ENCODE results near the gene GRK5.

GRK5 gene

DNA sequence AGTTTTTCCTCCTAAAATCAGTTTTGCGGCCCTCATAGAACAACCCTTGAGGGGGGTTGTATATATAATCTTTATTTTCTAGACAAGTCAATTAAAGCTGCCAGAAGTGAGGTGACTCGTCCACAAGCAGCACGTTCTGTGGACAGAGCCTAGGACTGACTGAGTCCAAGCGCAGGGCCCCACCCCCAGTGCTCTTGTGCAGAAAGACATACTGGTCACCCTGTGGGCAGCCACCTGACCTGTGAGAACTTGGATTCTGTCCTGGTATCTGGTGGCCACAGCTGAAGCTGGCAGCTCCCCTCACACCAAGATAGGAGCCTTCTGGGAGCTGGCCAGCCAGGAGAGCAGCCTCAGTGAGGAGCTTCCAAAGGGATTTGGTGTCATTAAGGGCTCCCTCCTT lies 89.3 kb downstream of the GRK5 start:
- FAIRE-seq (no peak), DNase-seq (ENCODE audit: insufficient read length, low spot score) (no peak)
- no peak for TF ChIP-seq POLR2A (IDR thresholded peaks at IDR 0.05; ENCODE audit: low read depth, low read length)
- no peak for TF ChIP-seq TAF1 (IDR thresholded peaks at IDR 0.05; ENCODE audit: low read depth, low read length)
- no peak for TF ChIP-seq PAX5 (IDR thresholded peaks at IDR 0.05; ENCODE audit: insufficient read depth, low read length, severe bottlenecking)
- no peak for TF ChIP-seq POLR2AphosphoS5 (IDR thresholded peaks at IDR 0.05; ENCODE audit: low read depth, low read length)
- TF ChIP-seq SPI1 (IDR thresholded peaks at IDR 0.05; ENCODE audit: low read depth, low read length): no peak
- no peak for TF ChIP-seq POU2F2 (IDR thresholded peaks at IDR 0.05; ENCODE audit: low read depth, low read length)

DNA sequence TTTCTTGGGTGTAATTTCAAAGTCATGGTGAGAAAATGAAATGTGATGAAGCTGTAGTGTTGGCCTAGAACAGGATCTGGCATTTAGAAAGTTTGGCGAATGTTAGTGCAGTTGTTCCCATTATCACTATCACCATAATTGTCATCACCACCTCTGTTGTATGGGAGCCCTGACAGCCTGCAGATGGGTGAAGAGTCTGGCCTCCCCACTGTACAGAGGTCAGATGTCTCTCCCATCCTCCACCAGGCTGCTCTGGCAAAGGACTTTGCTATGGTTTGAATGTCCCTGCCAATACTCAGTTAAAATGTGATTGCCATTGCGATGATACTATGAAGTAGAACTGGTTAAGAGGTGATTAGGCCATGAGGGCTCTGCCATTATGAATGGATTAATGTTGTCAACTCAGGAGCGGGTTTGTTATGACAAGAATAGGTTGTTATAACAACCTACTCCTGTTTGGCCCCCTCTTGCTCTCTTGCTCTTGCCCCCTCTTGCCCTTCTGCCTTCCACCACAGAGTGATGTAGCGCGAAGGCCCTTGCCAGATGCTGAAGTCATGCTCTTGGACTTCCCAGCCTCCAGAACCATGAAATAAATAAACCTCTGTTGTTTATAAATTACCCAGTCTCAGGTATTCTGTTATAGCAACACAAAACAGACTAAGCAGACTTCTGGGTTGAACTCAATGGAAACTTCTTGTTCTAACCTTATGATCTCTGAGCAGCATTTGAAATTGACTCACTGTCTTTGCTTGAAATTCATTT lies 90.0 kb downstream of the GRK5 start:
- DNase-seq (ENCODE audit: insufficient read length, low spot score) (no peak), FAIRE-seq (no peak)
- TF ChIP-seq POLR2AphosphoS5 (IDR thresholded peaks at IDR 0.05; ENCODE audit: low read depth, low read length) (no peak), TAF1 (IDR thresholded peaks at IDR 0.05; ENCODE audit: low read depth, low read length) (no peak), POLR2A (IDR thresholded peaks at IDR 0.05; ENCODE audit: low read depth, low read length) (no peak), PAX5 (IDR thresholded peaks at IDR 0.05; ENCODE audit: insufficient read depth, low read length, severe bottlenecking) (no peak), POU2F2 (IDR thresholded peaks at IDR 0.05; ENCODE audit: low read depth, low read length) (no peak), SPI1 (IDR thresholded peaks at IDR 0.05; ENCODE audit: low read depth, low read length) (no peak)

DNA sequence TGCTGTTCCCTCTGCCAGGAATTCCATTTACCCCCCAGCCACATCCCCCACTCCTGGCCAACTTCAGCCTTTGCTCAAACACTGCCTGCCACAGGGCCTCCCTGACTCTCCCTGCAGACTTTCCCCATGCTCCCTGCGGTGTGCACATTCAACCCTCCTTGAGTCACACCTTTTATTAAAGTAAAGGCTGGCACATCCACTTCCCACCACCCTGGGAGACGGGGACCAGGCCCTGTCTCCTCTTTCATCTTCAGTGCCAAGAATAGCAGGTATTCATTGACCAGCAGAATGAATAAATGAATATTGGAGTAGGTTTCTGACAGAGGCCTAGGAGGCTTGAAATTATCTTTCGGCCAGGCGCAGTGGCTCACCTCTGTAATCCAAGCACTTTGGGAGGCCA lies 91.4 kb downstream of the GRK5 start:
- no peak for TF ChIP-seq TAF1 (IDR thresholded peaks at IDR 0.05; ENCODE audit: low read depth, low read length)
- TF ChIP-seq SPI1 (IDR thresholded peaks at IDR 0.05; ENCODE audit: low read depth, low read length): no peak
- TF ChIP-seq POLR2A (IDR thresholded peaks at IDR 0.05; ENCODE audit: low read depth, low read length): no peak
- no peak for TF ChIP-seq POLR2AphosphoS5 (IDR thresholded peaks at IDR 0.05; ENCODE audit: low read depth, low read length)
- DNase-seq (ENCODE audit: insufficient read length, low spot score) (no peak), FAIRE-seq (no peak)

DNA sequence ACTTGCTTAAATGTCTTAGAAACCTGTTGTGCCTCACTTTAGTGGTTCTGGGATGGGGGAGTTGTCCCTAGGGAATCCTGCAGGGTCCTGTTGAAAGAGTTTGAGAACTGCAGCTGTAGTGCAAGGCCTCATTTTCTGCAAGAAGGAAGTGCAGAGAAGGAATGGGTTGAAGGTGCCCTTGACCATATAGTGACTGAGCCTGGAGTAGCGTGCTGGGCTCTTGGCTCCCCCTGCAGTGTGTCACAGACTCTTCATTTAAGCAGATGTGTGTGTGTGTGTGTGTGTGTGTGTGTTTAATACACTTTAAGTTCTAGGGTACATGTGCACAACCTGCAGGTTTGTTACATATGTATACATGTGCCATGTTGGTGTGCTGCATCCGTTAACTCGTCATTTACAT lies 92.2 kb downstream of the GRK5 start:
- no peak for DNase-seq (ENCODE audit: insufficient read length, low spot score)
- TF ChIP-seq POLR2AphosphoS5 (IDR thresholded peaks at IDR 0.05; ENCODE audit: low read depth, low read length) (no peak), PAX5 (IDR thresholded peaks at IDR 0.05; ENCODE audit: insufficient read depth, low read length, severe bottlenecking) (no peak), POU2F2 (IDR thresholded peaks at IDR 0.05; ENCODE audit: low read depth, low read length) (no peak), POLR2A (IDR thresholded peaks at IDR 0.05; ENCODE audit: low read depth, low read length) (no peak), TAF1 (IDR thresholded peaks at IDR 0.05; ENCODE audit: low read depth, low read length) (no peak), SPI1 (IDR thresholded peaks at IDR 0.05; ENCODE audit: low read depth, low read length) (no peak)
- FAIRE-seq: no peak

DNA sequence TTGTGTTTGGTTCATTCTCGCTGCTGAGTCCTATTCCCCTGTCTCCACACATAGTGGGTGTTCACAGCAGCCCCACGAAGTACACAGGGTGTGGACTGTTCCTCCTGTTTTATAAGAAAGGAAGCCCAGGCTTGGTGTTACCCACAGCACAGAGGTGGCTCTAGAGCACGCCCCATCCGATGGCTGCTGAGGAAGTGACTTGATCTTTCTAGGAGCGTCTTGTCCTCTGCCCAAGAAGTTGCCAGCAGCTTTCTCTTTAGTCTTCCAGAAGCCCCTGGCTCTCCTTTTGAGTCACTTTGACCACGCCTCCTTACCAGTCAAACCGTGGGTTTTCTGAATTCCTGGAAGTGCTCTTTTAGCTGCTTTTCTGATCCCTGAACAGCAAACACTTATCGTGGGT lies 94.0 kb downstream of the GRK5 start:
- FAIRE-seq: peak; percentile 79
- no peak for DNase-seq (ENCODE audit: insufficient read length, low spot score)
- TF ChIP-seq SPI1 (IDR thresholded peaks at IDR 0.05; ENCODE audit: low read depth, low read length): peak; percentile 65
- TF ChIP-seq TAF1 (IDR thresholded peaks at IDR 0.05; ENCODE audit: low read depth, low read length): no peak

DNA sequence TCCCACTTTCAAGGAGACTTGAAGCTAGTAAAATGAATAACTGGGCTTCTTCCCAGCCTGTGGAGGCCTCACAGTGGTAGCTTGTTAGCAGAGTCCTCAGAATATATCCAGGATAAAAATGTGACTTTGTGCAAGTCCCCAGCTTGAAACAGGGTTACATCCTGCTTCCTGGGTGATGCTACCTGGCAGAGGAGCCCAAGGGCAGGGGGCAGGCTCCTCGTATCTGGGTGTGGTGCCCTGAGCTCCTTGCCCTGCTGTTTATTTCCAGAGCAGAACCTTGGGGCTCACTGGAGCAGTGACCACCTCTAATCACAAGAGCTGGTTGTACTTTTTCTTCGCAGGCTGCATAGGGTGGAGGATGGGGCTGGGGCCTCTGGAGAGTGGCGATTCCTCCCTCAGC lies 94.8 kb downstream of the GRK5 start:
- DNase-seq (ENCODE audit: insufficient read length, low spot score) (no peak), FAIRE-seq (no peak)
- TF ChIP-seq PAX5 (IDR thresholded peaks at IDR 0.05; ENCODE audit: insufficient read depth, low read length, severe bottlenecking) (no peak), POU2F2 (IDR thresholded peaks at IDR 0.05; ENCODE audit: low read depth, low read length) (no peak), TAF1 (IDR thresholded peaks at IDR 0.05; ENCODE audit: low read depth, low read length) (no peak), SPI1 (IDR thresholded peaks at IDR 0.05; ENCODE audit: low read depth, low read length) (no peak), POLR2A (IDR thresholded peaks at IDR 0.05; ENCODE audit: low read depth, low read length) (no peak), POLR2AphosphoS5 (IDR thresholded peaks at IDR 0.05; ENCODE audit: low read depth, low read length) (no peak)

DNA sequence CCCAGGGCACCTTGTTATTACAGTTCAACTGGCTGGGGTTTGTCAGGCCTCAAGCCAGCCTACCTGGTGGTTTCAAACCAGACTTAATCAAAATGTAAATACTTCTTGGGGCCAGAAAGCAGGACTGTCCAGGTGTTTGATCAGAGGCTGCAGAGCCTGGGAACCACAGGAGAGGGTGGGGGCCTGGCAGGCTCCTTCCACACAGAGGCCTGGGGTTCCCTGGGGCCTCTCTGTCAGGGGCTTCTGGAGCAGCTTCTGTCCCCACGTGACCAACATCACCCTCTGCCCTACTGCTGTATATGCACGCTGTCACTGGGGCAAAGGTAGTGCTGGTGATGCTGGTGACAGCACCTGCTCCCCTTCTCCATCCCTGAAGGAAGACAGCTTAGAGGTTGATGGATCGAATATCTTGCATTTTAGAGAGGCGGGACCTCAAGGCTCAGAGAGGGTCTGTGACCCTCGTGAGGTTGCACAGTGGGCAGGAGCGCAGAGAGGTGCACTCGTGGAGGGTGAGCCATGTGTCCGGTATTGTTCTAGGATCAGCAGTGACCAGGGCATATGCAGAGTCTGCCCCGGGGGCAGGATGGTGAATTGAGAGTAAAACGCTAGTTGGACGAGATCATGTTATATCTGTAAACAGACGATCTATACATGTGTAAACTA lies 95.4 kb downstream of the GRK5 start:
- no peak for FAIRE-seq
- no peak for TF ChIP-seq SPI1 (IDR thresholded peaks at IDR 0.05; ENCODE audit: low read depth, low read length)
- no peak for TF ChIP-seq POLR2A (IDR thresholded peaks at IDR 0.05; ENCODE audit: low read depth, low read length)
- TF ChIP-seq POU2F2 (IDR thresholded peaks at IDR 0.05; ENCODE audit: low read depth, low read length): no peak
- no peak for TF ChIP-seq TAF1 (IDR thresholded peaks at IDR 0.05; ENCODE audit: low read depth, low read length)
- no peak for TF ChIP-seq PAX5 (IDR thresholded peaks at IDR 0.05; ENCODE audit: insufficient read depth, low read length, severe bottlenecking)
- no peak for TF ChIP-seq POLR2AphosphoS5 (IDR thresholded peaks at IDR 0.05; ENCODE audit: low read depth, low read length)
- no peak for DNase-seq (ENCODE audit: insufficient read length, low spot score)

DNA sequence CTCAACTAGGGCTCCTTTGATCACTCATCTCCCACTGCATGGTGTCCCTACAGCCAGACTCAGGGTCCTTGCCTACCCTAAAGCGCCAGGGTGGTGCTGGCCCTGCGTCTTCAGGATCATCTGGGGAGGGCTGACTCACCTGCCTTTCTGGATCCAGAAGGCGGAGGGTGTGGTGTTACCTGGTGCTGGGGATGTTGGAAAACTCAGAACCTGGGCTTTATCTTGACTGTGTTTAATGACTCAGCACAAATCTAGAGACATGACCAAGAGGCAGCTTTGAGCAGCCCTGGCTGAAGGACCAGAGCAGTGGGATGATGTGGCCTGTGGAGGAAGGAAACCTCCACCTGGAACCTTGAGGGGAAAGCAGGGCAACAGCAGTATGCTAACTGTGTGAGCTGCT lies 96.5 kb downstream of the GRK5 start:
- DNase-seq (ENCODE audit: insufficient read length, low spot score) (no peak), FAIRE-seq (no peak)
- TF ChIP-seq PAX5 (IDR thresholded peaks at IDR 0.05; ENCODE audit: insufficient read depth, low read length, severe bottlenecking) (no peak), POLR2AphosphoS5 (IDR thresholded peaks at IDR 0.05; ENCODE audit: low read depth, low read length) (no peak), POU2F2 (IDR thresholded peaks at IDR 0.05; ENCODE audit: low read depth, low read length) (no peak), POLR2A (IDR thresholded peaks at IDR 0.05; ENCODE audit: low read depth, low read length) (no peak), TAF1 (IDR thresholded peaks at IDR 0.05; ENCODE audit: low read depth, low read length) (no peak), SPI1 (IDR thresholded peaks at IDR 0.05; ENCODE audit: low read depth, low read length) (no peak)

DNA sequence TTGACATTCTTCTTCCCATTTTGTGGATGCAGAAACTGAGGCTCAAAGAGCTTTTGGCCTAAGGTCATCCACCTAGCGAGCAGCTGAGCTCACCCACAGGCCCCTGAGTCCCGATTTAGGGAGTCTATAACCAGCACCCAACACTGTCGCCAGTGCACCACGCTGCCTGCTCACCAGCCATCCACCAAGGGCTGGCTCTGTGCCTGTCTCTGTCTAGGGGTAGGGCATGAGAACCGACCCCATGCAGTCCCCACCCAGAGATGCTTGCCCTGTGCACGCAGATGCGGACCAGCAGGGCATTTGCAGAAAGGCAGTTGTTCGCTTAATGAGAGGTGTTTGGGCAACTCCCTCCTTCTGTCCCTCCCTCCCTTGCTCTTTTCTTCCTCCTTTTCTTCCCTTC lies 97.2 kb downstream of the GRK5 start:
- FAIRE-seq: peak; percentile 33
- no peak for DNase-seq (ENCODE audit: insufficient read length, low spot score)
- TF ChIP-seq POLR2AphosphoS5 (IDR thresholded peaks at IDR 0.05; ENCODE audit: low read depth, low read length): no peak
- no peak for TF ChIP-seq POLR2A (IDR thresholded peaks at IDR 0.05; ENCODE audit: low read depth, low read length)
